DND-41 (cell line): ENCODE measurements around the gene MS4A6E.
"Not testable (repeated sequence)": the region's sequence is repeated elsewhere in the genome, so short reads cannot be mapped to it uniquely, and the experiment has no call there.

ENCODE experiments used
- ATAC-seq: fragments of 200-7000 bp; cut with Tn5 transposase; 3 replicates; pipeline ENCODE4 v1.9.1; 2021; ENCODE audit warnings: low read depth; ENCODE audit not compliant: insufficient read depth
- DNase-seq: peaks from one replicate; pipeline ENCODE4 v3.0.0-alpha.2; 2020
- H2AFZ ChIP-seq: 2 replicates; pipeline ENCODE4 v1.6.0; 2012; ENCODE audit warnings: low read depth, low read length
- H3K27ac ChIP-seq: 2 replicates; pipeline ENCODE4 v1.5.1; 2012; ENCODE audit warnings: low read length, inconsistent platforms
- H3K27me3 ChIP-seq: fragments of 200-600 bp; sonication (generic); 2 replicates; pipeline ENCODE4 v1.6.0; 2012; ENCODE audit warnings: low read length, mild to moderate bottlenecking, inconsistent platforms; ENCODE audit not compliant: insufficient read depth, poor library complexity
- H3K36me3 ChIP-seq: 2 replicates; pipeline ENCODE4 v1.5.1; 2012; ENCODE audit warnings: low read length, inconsistent platforms; ENCODE audit not compliant: insufficient read depth
- H3K4me1 ChIP-seq: 2 replicates; pipeline ENCODE4 v1.5.1; 2012; ENCODE audit warnings: mild to moderate bottlenecking, low read length; ENCODE audit not compliant: insufficient read depth
- H3K4me2 ChIP-seq: 2 replicates; pipeline ENCODE4 v1.6.0; 2012; ENCODE audit warnings: mild to moderate bottlenecking, moderate library complexity, low read length, inconsistent platforms; ENCODE audit not compliant: insufficient read depth
- H3K4me3 ChIP-seq, 2 experiments: fragments of 200-600 bp in 1 of 2; shearing (Covaris generic) in 1 of 2; 2 replicates each; pipeline ENCODE4 v1.5.1; 2012 to 2016; ENCODE audit warnings: inconsistent platforms in 2 of 2, low read length in 2 of 2, mild to moderate bottlenecking in 2 of 2, low read depth in 1 of 2, moderate library complexity in 1 of 2
- H3K79me2 ChIP-seq: 2 replicates; pipeline ENCODE4 v1.6.0; 2012; ENCODE audit warnings: low read length, inconsistent platforms; ENCODE audit not compliant: insufficient read depth
- H3K9ac ChIP-seq: 2 replicates; pipeline ENCODE4 v1.6.0; 2012; ENCODE audit warnings: low read depth, mild to moderate bottlenecking, inconsistent platforms, low read length, moderate library complexity
- H3K9me3 ChIP-seq: 2 replicates; pipeline ENCODE4 v1.5.1; 2012; ENCODE audit warnings: low read length, moderate library complexity, mild to moderate bottlenecking, inconsistent platforms; ENCODE audit not compliant: insufficient read depth, severe bottlenecking
- H4K20me1 ChIP-seq: 2 replicates; pipeline ENCODE4 v1.6.0; 2012; ENCODE audit warnings: low read length; ENCODE audit not compliant: insufficient read depth
- EZH2 ChIP-seq: IDR thresholded peaks from 3 replicates; pipeline ENCODE4 v1.6.1; 2012; ENCODE audit warnings: borderline replicate concordance, low read depth, mild to moderate bottlenecking, moderate library complexity, low read length, inconsistent platforms; ENCODE audit not compliant: severe bottlenecking
- TF ChIP-seq, protein P1 (sequence below): IDR thresholded peaks from 2 replicates; pipeline ENCODE4 v1.5.1; 2012; ENCODE audit warnings: borderline replicate concordance, low read length, moderate library complexity, mild to moderate bottlenecking; ENCODE audit not compliant: poor library complexity, severe bottlenecking; ENCODE audit errors: extremely low read depth

Gene MS4A6E

DNA sequence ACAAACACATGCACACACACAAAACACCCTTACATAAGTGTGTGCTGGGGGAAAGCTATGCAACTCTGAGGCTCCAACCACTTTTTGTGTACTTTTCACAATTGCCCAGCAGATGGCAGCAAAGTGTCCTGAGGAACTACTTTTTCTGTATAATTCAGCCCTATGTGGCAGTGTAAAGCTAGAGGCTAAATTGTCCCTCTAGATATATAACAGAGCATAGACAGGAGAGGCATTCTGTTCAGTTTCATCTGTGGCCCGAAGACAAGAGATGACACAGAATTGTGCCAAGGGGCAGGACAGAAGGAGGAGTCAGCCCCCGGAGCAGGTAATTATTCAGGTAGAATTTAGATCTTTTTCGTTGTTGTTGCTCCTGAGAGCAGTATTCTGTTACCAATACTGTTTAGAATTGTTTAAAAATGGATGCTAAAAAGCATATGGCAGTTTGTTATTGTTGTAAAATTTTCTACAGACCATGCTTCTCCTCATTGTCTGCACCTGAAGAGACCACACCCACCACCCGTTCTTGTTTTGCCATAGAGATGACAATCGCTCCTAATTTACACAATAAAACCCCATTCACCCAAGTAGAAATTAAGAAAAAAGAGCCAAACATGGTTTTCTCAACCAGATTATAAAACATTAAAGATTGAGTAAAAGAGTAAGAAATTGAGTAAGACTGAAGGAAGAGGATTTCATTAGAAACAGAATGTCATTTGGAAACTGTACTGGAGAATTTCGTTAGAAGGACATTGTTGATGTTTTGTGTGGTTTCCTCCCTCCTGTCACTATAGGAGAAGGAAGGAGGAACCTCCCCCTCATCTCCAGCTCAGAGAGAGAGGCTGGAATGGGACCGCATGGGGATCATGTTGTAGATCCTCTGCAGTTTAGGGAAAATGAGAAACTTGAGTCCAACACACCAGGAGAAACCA is 36.8 kb downstream of the MS4A6E start:
- Histone ChIP-seq H3K4me3 (no peak overlapping the region), H3K27ac (no peak overlapping the region)

DNA sequence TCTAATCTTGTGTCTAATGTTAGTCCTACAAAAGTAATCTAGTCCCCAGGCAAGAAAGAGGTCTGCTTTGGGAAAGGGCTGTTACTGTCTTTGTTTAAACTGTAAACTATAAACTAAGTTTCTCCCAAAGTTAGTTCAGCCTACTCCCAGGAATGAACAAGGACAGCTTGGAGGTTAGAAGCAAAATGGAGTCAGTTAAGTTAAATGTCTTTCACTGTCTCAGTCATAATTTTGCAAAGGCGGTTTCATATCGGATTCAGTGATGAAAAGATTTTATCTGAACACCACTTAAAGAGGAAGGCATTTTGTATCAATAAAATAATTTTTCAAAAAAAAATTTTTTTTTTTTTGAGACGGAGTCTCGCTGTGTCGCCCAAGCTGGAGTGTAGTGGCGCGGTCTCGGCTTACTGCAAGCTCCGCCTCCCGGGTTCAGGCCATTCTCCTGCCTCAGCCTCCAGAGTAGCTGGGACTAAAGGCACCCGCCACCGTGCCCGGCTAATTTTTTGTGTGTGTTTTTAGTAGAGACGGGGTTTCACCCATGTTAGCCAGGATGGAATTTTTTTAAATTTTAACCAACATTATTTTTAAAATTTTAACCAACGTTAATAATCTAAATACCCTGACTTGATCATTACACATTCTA is 39.3 kb downstream of the MS4A6E start:
- H2AFZ ChIP-seq, H3K27ac ChIP-seq, H3K9ac ChIP-seq, H3K4me3 ChIP-seq, H3K9me3 ChIP-seq, H4K20me1 ChIP-seq, H3K27me3 ChIP-seq, H3K4me1 ChIP-seq, DNase-seq, H3K36me3 ChIP-seq, ATAC-seq, H3K79me2 ChIP-seq, H3K4me2 ChIP-seq: not testable (repeated sequence)

More for the DNA sequence above, 36.8 kb downstream of the MS4A6E start:
- Histone ChIP-seq H3K9ac (no peak overlapping the region), H3K9me3 (peaks cover 27% of the 10 kb centered on the region), H3K4me2 (no peak overlapping the region), H3K36me3 (no peaks in the 10 kb centered on the region), H3K79me2 (no peaks in the 10 kb centered on the region), H3K27me3 (no peaks in the 10 kb centered on the region), H2AFZ (no peak overlapping the region), H3K4me1 (no peaks in the 10 kb centered on the region), H4K20me1 (no peaks in the 10 kb centered on the region)
- ATAC-seq (peak; percentile 83), DNase-seq (peak; percentile 64)
- TF ChIP-seq, protein P1, sequence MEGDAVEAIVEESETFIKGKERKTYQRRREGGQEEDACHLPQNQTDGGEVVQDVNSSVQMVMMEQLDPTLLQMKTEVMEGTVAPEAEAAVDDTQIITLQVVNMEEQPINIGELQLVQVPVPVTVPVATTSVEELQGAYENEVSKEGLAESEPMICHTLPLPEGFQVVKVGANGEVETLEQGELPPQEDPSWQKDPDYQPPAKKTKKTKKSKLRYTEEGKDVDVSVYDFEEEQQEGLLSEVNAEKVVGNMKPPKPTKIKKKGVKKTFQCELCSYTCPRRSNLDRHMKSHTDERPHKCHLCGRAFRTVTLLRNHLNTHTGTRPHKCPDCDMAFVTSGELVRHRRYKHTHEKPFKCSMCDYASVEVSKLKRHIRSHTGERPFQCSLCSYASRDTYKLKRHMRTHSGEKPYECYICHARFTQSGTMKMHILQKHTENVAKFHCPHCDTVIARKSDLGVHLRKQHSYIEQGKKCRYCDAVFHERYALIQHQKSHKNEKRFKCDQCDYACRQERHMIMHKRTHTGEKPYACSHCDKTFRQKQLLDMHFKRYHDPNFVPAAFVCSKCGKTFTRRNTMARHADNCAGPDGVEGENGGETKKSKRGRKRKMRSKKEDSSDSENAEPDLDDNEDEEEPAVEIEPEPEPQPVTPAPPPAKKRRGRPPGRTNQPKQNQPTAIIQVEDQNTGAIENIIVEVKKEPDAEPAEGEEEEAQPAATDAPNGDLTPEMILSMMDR: peak; percentile 88
- TF ChIP-seq EZH2: no peak

DNA sequence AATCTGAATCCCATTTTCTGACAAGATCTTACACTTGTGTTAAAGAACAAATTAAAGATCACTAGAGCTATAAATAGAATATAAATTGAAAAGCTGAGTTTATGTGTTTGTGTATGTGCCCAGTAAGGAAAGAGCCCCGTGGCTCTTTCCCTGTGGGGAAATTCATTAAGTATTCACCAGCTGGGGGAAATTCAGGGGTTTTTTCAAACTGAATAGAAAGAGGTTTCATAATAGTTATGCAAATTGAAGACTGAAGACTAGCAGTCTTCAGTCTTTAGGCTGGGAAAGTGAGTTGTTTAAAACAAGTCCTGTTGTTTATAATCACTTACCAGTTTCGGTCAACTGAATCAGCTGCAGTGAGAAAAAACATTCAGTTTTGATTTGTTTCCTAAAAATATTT is 40.0 kb downstream of the MS4A6E start:
- H3K4me2 ChIP-seq: no peak overlapping the region
- H3K27ac ChIP-seq: no peak overlapping the region
- H3K27me3 ChIP-seq: no peaks in the 10 kb centered on the region

More for the DNA sequence above, 40.0 kb downstream of the MS4A6E start:
- Histone ChIP-seq H3K79me2 (no peaks in the 10 kb centered on the region), H2AFZ (no peak overlapping the region), H3K9ac (no peak overlapping the region), H3K4me3 (no peak overlapping the region), H4K20me1 (no peaks in the 10 kb centered on the region), H3K9me3 (no peaks in the 10 kb centered on the region), H3K36me3 (no peaks in the 10 kb centered on the region), H3K4me1 (peaks cover 4% of the 10 kb centered on the region; the same call in 1 of the 2 replicates)
- DNase-seq (no peak), ATAC-seq (no peak)
- no peak for TF ChIP-seq EZH2
- TF ChIP-seq, protein P1: no peak
